GM12878 (cell line): Measurements from ENCODE around the gene SENP6. TPM values are rescaled to one million over a fixed set of nuclear protein-coding genes. Genes with fewer than 3 reads are reported as not detected.

Experiments used
- ATAC-seq: fragments of 200-7000 bp; cut with Tn5 transposase; 3 replicates; pipeline ENCODE4 v1.9.1; 2020; ENCODE audit warnings: mild to moderate bottlenecking, moderate library complexity
- BruUV-seq: library from RNA; stranded (reverse); fragments of 400-500 nt; replicated peaks from 2 replicates; lab custom pipeline; 2021; lab: Mats Ljungman, UMichigan
- CTCF ChIA-PET: fragments of 300-600 bp; sonication (Branson Sonifier 250); formaldehyde crosslinking; extraction: SDS; loops from one replicate; lab custom pipeline; 2021; ENCODE audit warnings: inconsistent platforms; lab: Yijun Ruan, JAX
- POLR2A ChIA-PET: fragments of 350-600 bp; formaldehyde crosslinking; extraction: SDS; loops from one replicate; lab custom pipeline; 2021; ENCODE audit warnings: inconsistent platforms; lab: Charles Lee
- RAD21 ChIA-PET: fragments of 300-600 bp; sonication (Branson Sonifier 250); formaldehyde crosslinking; loops from one replicate; lab custom pipeline; 2023; ENCODE audit warnings: antibody characterized with exemption; ENCODE audit not compliant: unreplicated experiment; lab: Charles Lee
- SMC1A ChIA-PET: fragments of 300-600 bp; sonication (Branson Sonifier 250); formaldehyde crosslinking; loops from one replicate; lab custom pipeline; 2023; ENCODE audit not compliant: unreplicated experiment, uncharacterized antibody; lab: Charles Lee
- DNase-seq: peaks from one replicate; pipeline ENCODE4 v3.0.0-alpha.2; 2011; ENCODE audit warnings: low read depth, low spot score
- FAIRE-seq: peaks from 3 replicates; lab custom pipeline; 2011; peaks lifted over from hg19 to GRCh38; lab: Jason Lieb, UNC
- H2AFZ ChIP-seq: 2 replicates; pipeline ENCODE4 v1.6.0; 2011; ENCODE audit warnings: low read depth, low read length, control low read depth; ENCODE audit not compliant: control insufficient read depth
- H3K27ac ChIP-seq: 2 replicates; pipeline ENCODE4 v1.5.1; 2011; ENCODE audit warnings: control low read depth; ENCODE audit not compliant: control insufficient read depth, insufficient read depth
- H3K27me3 ChIP-seq, 2 experiments: replicated peaks in 1 of 2; 2 replicates each; pipeline versions ENCODE4 v1.6.0 to v1.6.1; 2011; ENCODE audit warnings: low read length in 1 of 2; ENCODE audit not compliant: control insufficient read depth in 2 of 2, insufficient read depth in 2 of 2
- H3K36me3 ChIP-seq, 2 experiments: 2 replicates each; pipeline ENCODE4 v1.5.1; 2011; ENCODE audit warnings: low read length in 1 of 2; ENCODE audit not compliant: control insufficient read depth in 2 of 2, insufficient read depth in 2 of 2
- H3K4me1 ChIP-seq: 2 replicates; pipeline ENCODE4 v1.6.1; 2011; ENCODE audit warnings: mild to moderate bottlenecking, low read length, moderate library complexity, mixed read lengths; ENCODE audit not compliant: control insufficient read depth, insufficient read depth
- H3K4me2 ChIP-seq: 2 replicates; pipeline ENCODE4 v1.6.0; 2011; ENCODE audit warnings: control low read depth; ENCODE audit not compliant: control insufficient read depth, insufficient read depth
- H3K4me3 ChIP-seq: fragments of 200-600 bp; sonication (generic); 2 replicates; pipeline ENCODE4 v1.5.1; 2016
- H3K79me2 ChIP-seq: 2 replicates; pipeline ENCODE4 v1.6.0; 2011; ENCODE audit warnings: low read length; ENCODE audit not compliant: control insufficient read depth, insufficient read depth
- H3K9ac ChIP-seq: 2 replicates; pipeline ENCODE4 v1.8.0; 2011; ENCODE audit warnings: low read length, control low read depth, mixed read lengths; ENCODE audit not compliant: control insufficient read depth, insufficient read depth
- H3K9me3 ChIP-seq: replicated peaks from 3 replicates; pipeline ENCODE4 v1.5.1; 2011; ENCODE audit warnings: mild to moderate bottlenecking, low read length; ENCODE audit not compliant: control insufficient read depth, insufficient read depth
- H4K20me1 ChIP-seq: 2 replicates; pipeline ENCODE4 v1.6.0; 2011; ENCODE audit not compliant: control insufficient read depth, insufficient read depth
- ATF7 ChIP-seq: fragments of 450-650 bp; IDR thresholded peaks from 2 replicates; pipeline ENCODE4 v1.6.1; 2016; ENCODE audit warnings: low read depth, mild to moderate bottlenecking
- CBX3 ChIP-seq: fragments of 200-600 bp; sonication (generic); IDR thresholded peaks from 2 replicates; pipeline ENCODE4 v1.6.1; 2016; ENCODE audit warnings: low read depth, borderline replicate concordance
- SIX5 ChIP-seq: IDR thresholded peaks from 2 replicates; pipeline ENCODE4 v1.6.1; 2011; ENCODE audit warnings: mild to moderate bottlenecking, low read depth, low read length, moderate library complexity; ENCODE audit not compliant: severe bottlenecking
- SMAD1 ChIP-seq: fragments of 450-650 bp; IDR thresholded peaks from 2 replicates; pipeline ENCODE4 v1.6.1; 2018; ENCODE audit warnings: mild to moderate bottlenecking, low read depth; ENCODE audit not compliant: partially characterized antibody
- SMC3 ChIP-seq: IDR thresholded peaks from 2 replicates; pipeline ENCODE4 v1.6.1; 2011; ENCODE audit warnings: low read length, improper control_type of control experiment, borderline replicate concordance
- TCF3 ChIP-seq: IDR thresholded peaks from 2 replicates; pipeline ENCODE4 v1.6.1; 2012; ENCODE audit warnings: low read depth, mild to moderate bottlenecking, low read length, borderline replicate concordance; ENCODE audit not compliant: insufficient read depth
- ZZZ3 ChIP-seq: IDR thresholded peaks from 2 replicates; pipeline ENCODE4 v1.6.1; 2011; ENCODE audit warnings: low read depth; ENCODE audit not compliant: control insufficient read depth, insufficient read length
- WGBS: methylation state at CpG from one replicate; pipeline ENCODE4 v1.1.6; 2016; ENCODE audit warnings: low lambda C conversion rate; ENCODE audit not compliant: insufficient replicate concordance, insufficient coverage; ENCODE audit errors: missing lambda C conversion rate; 5-methylcytosine and 5-hydroxymethylcytosine counted together
- in situ Hi-C: fragments of 300-500 bp; cut with MboI; formaldehyde crosslinking; loops from 9 replicates; pipeline ENCODE4 v1.14.3; 2018; ENCODE audit warnings: mixed read lengths
- intact Hi-C: fragments of 100-400 bp; cut with micrococcal nuclease; formaldehyde crosslinking; loops from one replicate; pipeline ENCODE4 v1.14.2; 2022; ENCODE audit not compliant: unreplicated experiment
- polyA plus RNA-seq, 11 experiments: library from polyadenylated mRNA; depleted of rRNA in 4 of 11; unstranded in 6 of 11; stranded (reverse) in 5 of 11; fragments of >200 nt; fragmentation: Nextera tagmentation in 4 of 11; fragmentation: Illumina TruSeq in 1 of 11; extraction: Ambion mirVana in 4 of 11; extraction: Trizol in 1 of 11; gene quantifications; 1 replicate in 1 of 11; 2 replicates in 10 of 11; pipeline versions ENCODE4 v1.2.1 to v1.2.3, GENCODE V29; 2011 to 2016; ENCODE audit warnings: inconsistent platforms in 2 of 11, missing spikeins in 2 of 11, low read depth in 1 of 11
- total RNA-seq, 4 experiments: library from RNA; depleted of rRNA in 3 of 4; stranded (reverse); fragments of >200 nt in 3 of 4; fragmentation: Illumina TruSeq in 1 of 4; extraction: Trizol in 1 of 4; gene quantifications; 2 replicates each; pipeline versions ENCODE4 v1.2.1 to v1.2.3, GENCODE V29; 2013 to 2021
- TF ChIP-seq, protein P1 (sequence below): IDR thresholded peaks from 2 replicates; pipeline ENCODE4 v1.6.1; 2011; ENCODE audit warnings: low read depth, low read length, improper control_type of control experiment, borderline replicate concordance

The SENP6 gene
- total and polyA plus RNA-seq, 10 of the 15 experiments (the other 5 are each of a cell fraction or from before 2014, with no cell fraction given) = 10.7 to 70.0 (median 42.3) TPM

DNA sequence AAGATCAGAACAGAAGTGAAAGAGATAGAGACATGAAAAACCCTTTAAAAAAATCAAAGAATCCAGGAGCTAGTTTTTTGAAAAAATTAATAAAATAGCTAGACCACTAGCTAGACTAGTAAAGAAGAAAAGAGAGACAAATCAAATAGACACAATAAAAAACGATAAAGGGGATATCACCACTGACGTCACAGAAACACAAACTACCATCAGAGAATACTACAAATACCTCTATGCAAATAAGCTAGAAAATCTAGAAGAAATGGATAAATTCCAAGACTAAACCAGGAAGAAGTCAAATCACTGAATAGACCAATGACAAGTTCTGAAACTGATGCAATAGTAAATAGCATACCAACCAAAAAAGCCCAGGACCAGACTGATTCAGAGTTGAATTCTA lies 29.6 kb upstream of the SENP6 start:
- no peaks in the 10 kb centered on the region for H3K79me2 ChIP-seq
- DNase-seq (no peak), ATAC-seq (no peak), FAIRE-seq (no peak)
- ChIA-PET RAD21 (no interaction called here), CTCF (interaction anchor here (0.6 to 2.3 kb wide), 2 partner anchors 9 to 1723 kb away, joined by 3 to 9 read pairs; no protein-coding TSS in a partner anchor), POLR2A (no interaction called here), SMC1A (interaction anchor here (0.5 to 1.9 kb wide), 7 partner anchors 9 to 268 kb away, joined by 3 to 9 read pairs (median 3); no protein-coding TSS in a partner anchor)
- no peak overlapping the region for H3K4me3 ChIP-seq
- in situ Hi-C loops = no loop called here
- no TSS peak for BruUV-seq
- H3K4me1 ChIP-seq = no peaks in the 10 kb centered on the region
- no peak overlapping the region for H3K27ac ChIP-seq
- H3K36me3 ChIP-seq = no peaks in the 10 kb centered on the region
- TF ChIP-seq CBX3 = no peak
- TF ChIP-seq SIX5 = no peak
- TF ChIP-seq, protein P1, sequence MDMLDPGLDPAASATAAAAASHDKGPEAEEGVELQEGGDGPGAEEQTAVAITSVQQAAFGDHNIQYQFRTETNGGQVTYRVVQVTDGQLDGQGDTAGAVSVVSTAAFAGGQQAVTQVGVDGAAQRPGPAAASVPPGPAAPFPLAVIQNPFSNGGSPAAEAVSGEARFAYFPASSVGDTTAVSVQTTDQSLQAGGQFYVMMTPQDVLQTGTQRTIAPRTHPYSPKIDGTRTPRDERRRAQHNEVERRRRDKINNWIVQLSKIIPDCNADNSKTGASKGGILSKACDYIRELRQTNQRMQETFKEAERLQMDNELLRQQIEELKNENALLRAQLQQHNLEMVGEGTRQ = no peak
- TF ChIP-seq ATF7 = no peak
- TF ChIP-seq TCF3 = no peak
- no peak for TF ChIP-seq SMC3
- no peak for TF ChIP-seq SMAD1
- no peak for TF ChIP-seq ZZZ3
- no peak overlapping the region for H3K4me2 ChIP-seq
- intact Hi-C loops = no loop called here
- WGBS = 77% methylated on average over 2 of the region's 2 CpGs
- no peaks in the 10 kb centered on the region for H3K9me3 ChIP-seq
- no peaks in the 10 kb centered on the region for H3K27me3 ChIP-seq
- H4K20me1 ChIP-seq = no peaks in the 10 kb centered on the region
- no peak overlapping the region for H3K9ac ChIP-seq
- no peak overlapping the region for H2AFZ ChIP-seq
